ENCODE data around the gene RFK.

GRCh38 chr9:76372336-76372735 is 21.9 kb downstream of the RFK start:
- no peak for TF ChIP-seq CTCF (IDR thresholded peaks at IDR 0.05)
- TF ChIP-seq POLR2A (IDR thresholded peaks at IDR 0.05), result no peak

Data from heart left ventricle (tissue), 13 donors.